Heart left ventricle (tissue), 16 donors: ENCODE measurements around the gene CHST11. TPM values are rescaled to one million over a fixed set of nuclear protein-coding genes. Genes with fewer than 3 reads are reported as not detected.

Experiments
- ATAC-seq, 4 donors: fragments of 200-7000 bp; cut with Tn5 transposase; one replicate each; pipeline ENCODE4 v1.9.1; 2020 to 2022; ENCODE audit warnings: moderate library complexity in 4 of 4, mild to moderate bottlenecking in 3 of 4, moderate number of reproducible peaks in 1 of 4
- DNase-seq, 5 donors: peaks; one replicate each; pipeline ENCODE4 v3.0.0-alpha.2; 2020
- H3K27ac ChIP-seq, 12 donors: fragments of 200-600 bp; sonication (generic) in 4 of 12; one replicate each; pipeline versions ENCODE4 v1.5.0 to v1.8.0; 2016 to 2022; ENCODE audit warnings: mild to moderate bottlenecking in 2 of 12
- H3K27me3 ChIP-seq, 9 donors: fragments of 200-600 bp; sonication (generic) in 2 of 9; one replicate each; pipeline versions ENCODE4 v1.5.1 to v1.8.0; 2016 to 2022; ENCODE audit warnings: mild to moderate bottlenecking in 3 of 9
- H3K36me3 ChIP-seq, 9 donors: fragments of 200-600 bp; sonication (generic) in 2 of 9; one replicate each; pipeline versions ENCODE4 v1.5.0 to v1.8.0; 2018 to 2022; ENCODE audit warnings: mild to moderate bottlenecking in 2 of 9
- H3K4me1 ChIP-seq, 12 donors: fragments of 200-600 bp; sonication (generic) in 4 of 12; one replicate each; pipeline versions ENCODE4 v1.5.0 to v1.8.0; 2016 to 2022; ENCODE audit warnings: mild to moderate bottlenecking in 3 of 12
- H3K4me3 ChIP-seq, 12 donors: fragments of 200-600 bp; sonication (generic) in 4 of 12; one replicate each; pipeline versions ENCODE4 v1.5.0 to v1.8.0; 2017 to 2022; ENCODE audit warnings: mild to moderate bottlenecking in 9 of 12, moderate library complexity in 4 of 12
- H3K9me3 ChIP-seq, 12 donors: fragments of 200-600 bp; sonication (generic) in 4 of 12; one replicate each; pipeline versions ENCODE4 v1.5.0 to v1.8.0; 2016 to 2022; ENCODE audit warnings: mild to moderate bottlenecking in 1 of 12
- POLR2A ChIP-seq, 2 donors: fragments of 450-650 bp; IDR thresholded peaks; one replicate each; pipeline ENCODE4 v1.6.1; 2017; ENCODE audit warnings: antibody characterized with exemption in 2 of 2, mild to moderate bottlenecking in 2 of 2, moderate library complexity in 2 of 2
- WGBS, 4 donors: extraction: QIAGEN DNeasy Blood & Tissue Kit in 2 of 4; methylation state at CpG; one replicate each; pipeline versions ENCODE4 v1.1.5 to v1.1.7; 2013 to 2018; 5-methylcytosine and 5-hydroxymethylcytosine counted together
- intact Hi-C, 10 donors: fragments of 100-400 bp; cut with DNase I; formaldehyde crosslinking; loops; one replicate each; pipeline versions ENCODE4 v1.11.1 to v1.14.2; 2022
- polyA plus RNA-seq, 2 donors: library from polyadenylated mRNA; stranded (reverse); fragments of 200-250 nt; gene quantifications; one replicate each; pipeline ENCODE4 v1.2.3, GENCODE V29; 2013
- total RNA-seq, 9 donors: library from RNA; depleted of rRNA in 2 of 9; stranded (reverse); fragments of >200 nt in 2 of 9; fragmentation: NEBNext Ultra II Directional in 3 of 9; extraction: Animal tissue kit (Norgen Biotek cat#: 25700) in 3 of 9; gene quantifications; one replicate each; pipeline versions ENCODE4 v1.1.0 to v1.2.4, GENCODE V29; 2016 to 2023
- TF ChIP-seq, protein P1 (sequence below), 12 donors: fragments of 200-600 bp; sonication (generic) in 4 of 12; IDR thresholded peaks; one replicate each; pipeline versions ENCODE4 v1.5.0 to v1.8.0; 2018 to 2022; ENCODE audit warnings: antibody characterized with exemption in 12 of 12, mild to moderate bottlenecking in 5 of 12
- donor health status: ischemic (EF 13 %, LVEDD 7.1; RV severe dilation, severe dysfunction).
- donor health status: healthy with polysubstance abuse.
- donor health status: DM: no; HTN: yes; CAD: no.
- donor health status: DM: no; HTN: no; CAD: no.
- donor health status: ischemic (EF 25% LVEDD 6.9; RV normal size, moderate dysfunction).
- donor health status: ischemic (EF 25% LVEDD 5.7; RV mildly dilated, moderate dysfunction).
- donor health status: healthy.
- donor health status: DM: yes; HTN: yes; CAD: no.
- donor health status: ischemic (EF 35%, LVEDD 5.7; RV mildly dilated, moderate dysfunction).
- donor health status: nonischemic (EF 11% LVEDD 7.7; RV severe dilation, severe dysfunction).
- donor health status: DM: yes; HTN: yes; CAD: no.
- donor health status: PGD.
- donor health status: ischemic (EF 29% LVEDD 5.4; RV normal size, mild dysfunction).
- donor health status: nonischemic (EF 23%, LVEDD 6.1; RV moderate dilation, normal function).

CHST11 gene
- total and polyA plus RNA-seq, 11 donors: 1.1 to 16.9 (median 3.4) TPM

DNA sequence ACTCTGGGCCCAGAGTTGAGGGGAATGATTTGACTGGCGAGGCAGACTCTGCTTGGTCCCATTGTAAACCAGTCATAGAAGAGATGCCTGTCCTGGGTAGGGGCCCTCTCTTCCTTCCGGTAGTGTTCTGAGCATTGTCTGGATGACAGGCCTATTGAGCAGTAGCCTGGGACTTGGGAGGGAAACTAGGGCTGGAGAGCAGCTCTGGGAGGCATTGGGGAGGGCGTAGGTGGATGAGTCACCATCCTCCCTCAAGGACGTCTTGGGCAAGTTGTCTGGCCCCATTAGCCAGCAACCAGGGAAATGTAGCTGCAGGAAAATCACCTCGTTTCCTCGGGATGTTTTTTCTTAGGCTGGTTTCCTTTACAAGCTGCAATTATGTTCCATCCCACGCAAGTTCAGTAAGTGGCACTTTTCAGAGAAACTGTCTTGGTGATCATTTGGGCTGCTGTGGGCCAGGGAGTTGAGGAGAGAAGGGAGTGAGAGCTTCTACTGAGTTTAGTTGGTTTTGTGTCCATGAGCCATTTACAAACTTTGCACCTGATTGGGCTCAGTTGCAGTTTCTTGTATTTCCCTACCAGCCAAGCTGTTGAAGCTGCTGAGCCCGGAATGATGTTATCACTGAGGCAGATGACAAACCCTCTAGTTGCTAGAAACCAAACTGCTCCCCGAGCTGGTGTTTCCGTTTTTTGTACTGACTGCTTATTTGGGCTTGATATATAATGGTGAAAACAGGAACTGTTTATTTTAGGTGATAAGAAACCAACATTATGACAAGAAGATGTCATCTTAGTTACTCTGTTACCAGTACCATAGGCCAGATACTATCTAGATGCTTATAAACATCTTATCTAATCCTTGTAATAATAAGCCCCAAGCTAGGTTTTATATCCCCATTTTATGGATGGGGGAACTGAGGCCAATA is 147.6 kb downstream of the CHST11 start:
- peak overlapping the region in 11 of 12 donors; percentile 26 to 91 (median 63) for H3K27ac ChIP-seq
- ATAC-seq: peak; percentile 70 to 97 (median 96)
- TF ChIP-seq, protein P1, sequence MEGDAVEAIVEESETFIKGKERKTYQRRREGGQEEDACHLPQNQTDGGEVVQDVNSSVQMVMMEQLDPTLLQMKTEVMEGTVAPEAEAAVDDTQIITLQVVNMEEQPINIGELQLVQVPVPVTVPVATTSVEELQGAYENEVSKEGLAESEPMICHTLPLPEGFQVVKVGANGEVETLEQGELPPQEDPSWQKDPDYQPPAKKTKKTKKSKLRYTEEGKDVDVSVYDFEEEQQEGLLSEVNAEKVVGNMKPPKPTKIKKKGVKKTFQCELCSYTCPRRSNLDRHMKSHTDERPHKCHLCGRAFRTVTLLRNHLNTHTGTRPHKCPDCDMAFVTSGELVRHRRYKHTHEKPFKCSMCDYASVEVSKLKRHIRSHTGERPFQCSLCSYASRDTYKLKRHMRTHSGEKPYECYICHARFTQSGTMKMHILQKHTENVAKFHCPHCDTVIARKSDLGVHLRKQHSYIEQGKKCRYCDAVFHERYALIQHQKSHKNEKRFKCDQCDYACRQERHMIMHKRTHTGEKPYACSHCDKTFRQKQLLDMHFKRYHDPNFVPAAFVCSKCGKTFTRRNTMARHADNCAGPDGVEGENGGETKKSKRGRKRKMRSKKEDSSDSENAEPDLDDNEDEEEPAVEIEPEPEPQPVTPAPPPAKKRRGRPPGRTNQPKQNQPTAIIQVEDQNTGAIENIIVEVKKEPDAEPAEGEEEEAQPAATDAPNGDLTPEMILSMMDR (IDR thresholded peaks at IDR 0.05): no peak
- no peak for TF ChIP-seq POLR2A (IDR thresholded peaks at IDR 0.05)
- H3K9me3 ChIP-seq: no peaks in the 10 kb centered on the region
- H3K27me3 ChIP-seq: no peaks in the 10 kb centered on the region
- 39 to 58% (median 43%) methylated on average over 9 to 10 of the region's 10 CpGs for WGBS, 4 donors
- peaks cover 0 to 89% (median 17%) of the 10 kb centered on the region in 12 donors for H3K4me1 ChIP-seq
- peak overlapping the region in 1 of 12 donors; percentile 16 for H3K4me3 ChIP-seq
- no peaks in the 10 kb centered on the region for H3K36me3 ChIP-seq
- intact Hi-C loops: loop anchor here in 4 of 10 donors (10.0 kb wide), 1 partner anchor 150 kb away; the partner anchor contains the start of gene CHST11 (in 4 of the 4)
- peak; percentile 61 to 91 (median 71) for DNase-seq

DNA sequence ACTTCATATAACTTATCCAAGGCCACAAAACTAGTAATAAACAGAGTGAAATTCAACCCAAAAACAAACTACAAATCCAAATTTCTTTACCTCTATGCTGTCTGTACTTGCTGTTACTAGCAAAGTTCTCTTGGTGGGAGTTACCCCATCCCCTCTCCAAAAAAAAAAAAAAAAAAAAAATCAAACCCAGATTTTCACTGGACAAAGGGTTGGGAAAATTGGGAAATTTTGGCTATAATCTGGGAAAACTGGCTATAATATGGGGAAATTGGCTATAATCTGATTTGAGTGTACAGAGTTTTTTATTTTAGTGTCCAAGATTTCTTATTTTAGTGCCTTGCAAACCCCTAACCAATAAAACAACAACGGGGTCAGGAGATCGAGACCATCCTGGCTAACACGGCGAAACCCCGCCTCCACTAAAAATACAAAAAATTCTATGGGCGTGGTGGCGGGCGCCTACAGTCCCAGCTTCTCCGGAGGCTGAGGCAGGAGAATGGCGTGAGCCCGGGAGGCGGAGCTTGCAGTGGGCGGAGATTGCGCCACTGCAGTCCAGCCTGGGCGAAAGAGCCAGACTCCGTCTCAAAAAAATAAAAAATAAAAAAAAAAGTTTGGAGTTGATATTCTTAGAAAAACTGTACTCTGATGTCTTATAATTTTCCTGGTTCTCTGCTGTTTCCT is 148.4 kb downstream of the CHST11 start:
- Histone ChIP-seq H3K4me3 (no peak overlapping the region), H3K36me3 (no peaks in the 10 kb centered on the region), H3K4me1 (peaks cover 0 to 81% (median 17%) of the 10 kb centered on the region in 12 donors), H3K9me3 (no peaks in the 10 kb centered on the region), H3K27me3 (no peaks in the 10 kb centered on the region), H3K27ac (peak overlapping the region in 9 of 12 donors; percentile 13 to 91 (median 64))
- intact Hi-C loops: loop anchor here in 4 of 10 donors (10.0 kb wide), 1 partner anchor 150 kb away; the partner anchor contains the start of gene CHST11 (in 4 of the 4)
- ATAC-seq (no peak), DNase-seq (peak in 1 of 5 donors; percentile 38)
- TF ChIP-seq, protein P1 (IDR thresholded peaks at IDR 0.05): no peak
- no peak for TF ChIP-seq POLR2A (IDR thresholded peaks at IDR 0.05)
- WGBS, 4 donors: 91 to 96% (median 94%) methylated on average over 16 of the region's 16 CpGs

DNA sequence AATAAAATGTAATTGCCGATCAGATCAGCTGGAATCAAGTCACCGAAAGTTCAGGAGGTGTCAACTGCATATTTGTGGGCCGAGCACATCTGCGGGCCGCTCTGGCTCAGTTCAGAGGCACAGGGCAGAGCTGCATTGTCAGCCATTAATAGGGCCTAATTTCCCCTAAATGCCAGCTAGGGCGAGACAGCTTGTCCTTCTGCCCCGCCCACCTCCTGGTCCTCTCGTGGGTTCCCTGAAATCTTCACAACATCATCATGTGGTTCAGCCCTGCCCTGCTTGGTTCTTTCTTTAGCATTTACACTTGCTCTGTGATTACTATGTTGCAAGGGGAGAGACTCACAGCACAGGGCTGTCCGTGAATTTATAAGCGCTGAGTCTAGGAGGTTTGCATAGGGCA is 148.9 kb downstream of the CHST11 start:
- intact Hi-C loops: loop anchor here in 4 of 10 donors (10.0 kb wide), 1 partner anchor 151 kb away; the partner anchor contains the start of gene CHST11 (in 4 of the 4)
- ATAC-seq (peak; percentile 42 to 70 (median 56)), DNase-seq (peak; percentile 48 to 81 (median 70))
- Histone ChIP-seq H3K9me3 (no peaks in the 10 kb centered on the region), H3K27me3 (no peaks in the 10 kb centered on the region), H3K4me3 (no peak overlapping the region), H3K36me3 (no peaks in the 10 kb centered on the region), H3K27ac (peak overlapping the region in 7 of 12 donors; percentile 13 to 91 (median 55)), H3K4me1 (peaks cover 0 to 76% (median 17%) of the 10 kb centered on the region in 12 donors)
- WGBS, 4 donors: 75 to 78% (median 77%) methylated on average over 10 of the region's 10 CpGs
- no peak for TF ChIP-seq POLR2A (IDR thresholded peaks at IDR 0.05)
- TF ChIP-seq, protein P1 (IDR thresholded peaks at IDR 0.05): no peak
